Mucosa of gallbladder (tissue), 1 donor: ENCODE data around the gene B4GALT4. TPM values are rescaled to one million over a fixed set of nuclear protein-coding genes. Genes with fewer than 3 reads are reported as not detected.
"Not testable (repeated sequence)": the region's sequence is repeated elsewhere in the genome, so short reads cannot be mapped to it uniquely, and the experiment has no call there.

Source experiments
- DNase-seq: peaks from one replicate; pipeline ENCODE4 v3.0.0-alpha.2; 2020; ENCODE audit warnings: low spot score
- total RNA-seq: library from RNA; stranded (reverse); gene quantifications from one replicate; pipeline ENCODE4 v1.2.1, GENCODE V29; 2021
- donor health status: DM: no; HTN: no; CAD: no.

B4GALT4 gene, protein sequence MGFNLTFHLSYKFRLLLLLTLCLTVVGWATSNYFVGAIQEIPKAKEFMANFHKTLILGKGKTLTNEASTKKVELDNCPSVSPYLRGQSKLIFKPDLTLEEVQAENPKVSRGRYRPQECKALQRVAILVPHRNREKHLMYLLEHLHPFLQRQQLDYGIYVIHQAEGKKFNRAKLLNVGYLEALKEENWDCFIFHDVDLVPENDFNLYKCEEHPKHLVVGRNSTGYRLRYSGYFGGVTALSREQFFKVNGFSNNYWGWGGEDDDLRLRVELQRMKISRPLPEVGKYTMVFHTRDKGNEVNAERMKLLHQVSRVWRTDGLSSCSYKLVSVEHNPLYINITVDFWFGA
- 58.1 TPM for total RNA-seq

DNA sequence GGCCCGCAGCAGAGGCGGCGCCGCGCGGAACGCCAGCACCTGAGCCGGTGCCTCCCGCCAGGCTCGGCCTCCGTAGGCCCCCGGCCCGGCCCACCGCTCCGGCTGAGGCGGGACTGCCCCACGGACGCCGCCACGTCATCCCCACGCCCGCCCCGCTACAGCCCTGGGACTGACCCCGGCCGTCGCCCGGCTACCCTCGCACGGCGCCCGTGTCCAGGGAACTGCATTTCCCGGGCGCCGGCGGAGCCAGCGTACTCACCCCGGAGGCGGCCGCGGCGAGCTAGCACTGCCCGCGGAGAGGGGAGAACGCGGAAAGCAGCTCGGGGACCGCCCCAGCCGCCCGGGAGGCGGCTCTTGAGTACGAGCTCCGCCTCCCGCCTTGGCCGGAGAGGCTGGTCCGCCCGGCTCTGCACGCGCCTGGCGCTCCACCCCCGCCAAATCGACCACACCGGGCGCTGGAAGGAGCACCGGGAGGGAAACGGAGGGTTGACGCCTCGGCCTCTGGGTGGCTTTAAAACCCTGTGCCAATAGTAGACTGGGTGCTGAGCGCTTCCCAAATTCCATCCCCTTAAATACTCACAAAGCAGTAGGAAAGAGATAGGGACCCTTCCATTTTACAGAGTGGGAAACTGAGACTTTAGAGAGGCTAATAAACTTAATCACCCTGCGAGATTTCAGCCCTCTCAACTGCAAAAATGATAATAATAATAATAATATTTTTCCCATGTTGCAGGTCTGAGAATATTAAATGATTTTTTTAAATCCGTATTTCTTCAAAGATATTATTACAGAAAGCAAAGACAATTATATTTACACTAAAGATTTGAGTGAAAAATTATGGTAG lies at the start of gene B4GALT4:
Gene B4GALT4, minus strand, starts transcription at position 288 of the 844 bp plus-strand sequence. CDS start 10,779 bp downstream, outside the sequence.
- DNase-seq: peak; percentile 90

DNA sequence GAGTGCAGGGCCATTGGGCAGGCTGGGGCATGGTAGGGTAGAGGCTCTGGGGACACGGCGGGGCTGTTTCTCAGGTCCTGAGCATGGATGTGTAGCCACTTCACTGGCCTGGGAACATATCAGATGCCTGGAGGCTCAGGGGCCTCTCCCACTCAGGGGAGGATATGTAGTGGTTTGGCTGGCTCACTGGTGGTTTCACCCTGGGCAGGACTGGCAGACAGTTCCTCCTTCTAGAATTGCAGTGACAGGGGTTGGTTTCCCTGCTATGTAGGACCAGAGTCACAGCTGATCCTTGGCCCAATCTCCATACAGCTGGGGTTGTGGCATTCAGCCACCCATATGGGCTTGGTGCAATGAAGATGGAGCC lies 48.7 kb upstream of the B4GALT4 start:
- DNase-seq: no peak

DNA sequence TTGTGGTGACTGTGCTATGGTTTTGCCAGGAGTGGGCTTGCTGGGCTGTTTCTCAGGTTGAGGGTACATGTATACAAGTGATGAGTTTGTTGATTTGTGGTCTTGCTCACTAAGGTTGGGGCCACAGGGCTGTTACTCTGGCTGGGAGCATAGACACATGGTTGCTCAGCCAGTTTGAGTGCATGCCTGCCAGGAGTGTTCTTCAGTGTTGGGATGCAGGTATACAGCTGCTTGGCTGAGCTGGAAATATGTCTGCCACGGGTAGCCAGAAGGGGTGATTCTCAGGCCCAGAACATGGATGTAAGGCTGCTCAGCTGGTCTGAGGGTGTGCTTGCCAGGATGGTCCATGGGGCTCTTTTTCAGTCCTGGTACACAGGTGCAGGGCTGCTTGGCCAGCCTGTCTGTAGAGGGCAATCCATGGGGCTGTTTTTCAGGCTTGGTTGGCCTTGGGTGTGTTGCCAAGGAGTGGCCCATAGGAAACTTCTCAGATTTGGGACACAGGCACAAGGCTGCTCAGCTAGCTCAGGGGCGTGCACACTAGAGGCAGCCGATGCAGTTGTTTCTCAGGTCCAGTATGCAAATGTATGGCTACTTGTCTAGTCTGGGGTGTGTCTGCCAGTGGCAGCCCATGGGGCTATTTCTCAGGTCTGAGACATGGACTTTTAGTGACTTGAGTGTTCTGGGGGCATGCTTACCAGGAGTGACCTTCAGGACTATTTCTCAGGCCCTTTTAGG lies 48.2 kb upstream of the B4GALT4 start:
- no peak for DNase-seq

DNA sequence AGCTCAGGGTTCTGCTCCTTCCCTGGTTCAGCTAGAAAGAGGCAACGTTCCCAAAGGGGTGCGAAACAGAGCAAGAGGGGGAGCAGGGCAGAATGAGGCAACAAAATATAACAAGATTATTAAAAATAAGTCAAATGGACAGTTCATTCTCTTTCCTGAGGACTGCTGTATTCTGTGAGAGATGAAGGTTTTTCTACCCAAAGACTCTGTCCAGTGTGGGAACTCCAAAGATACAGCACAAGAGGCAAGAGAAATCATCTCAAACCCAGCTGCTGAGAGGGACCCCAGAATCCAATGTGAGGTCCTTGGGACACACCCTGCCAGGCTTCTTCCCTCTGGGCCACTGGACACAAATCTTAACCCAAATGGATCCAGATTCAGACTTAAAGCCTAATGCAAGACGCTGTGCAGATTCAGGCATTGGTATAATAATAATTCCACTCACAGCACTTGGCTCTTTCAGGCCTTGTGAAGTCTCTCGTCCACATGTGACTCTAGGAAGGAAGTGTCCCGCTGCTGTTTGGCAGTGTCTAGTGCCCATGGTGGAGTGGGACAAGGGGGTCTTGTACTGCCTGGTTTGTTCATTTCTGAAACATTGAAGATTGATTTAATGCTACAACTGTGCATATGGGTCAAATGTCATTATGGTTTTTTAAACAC lies 39.0 kb upstream of the B4GALT4 start:
- no peak for DNase-seq

DNA sequence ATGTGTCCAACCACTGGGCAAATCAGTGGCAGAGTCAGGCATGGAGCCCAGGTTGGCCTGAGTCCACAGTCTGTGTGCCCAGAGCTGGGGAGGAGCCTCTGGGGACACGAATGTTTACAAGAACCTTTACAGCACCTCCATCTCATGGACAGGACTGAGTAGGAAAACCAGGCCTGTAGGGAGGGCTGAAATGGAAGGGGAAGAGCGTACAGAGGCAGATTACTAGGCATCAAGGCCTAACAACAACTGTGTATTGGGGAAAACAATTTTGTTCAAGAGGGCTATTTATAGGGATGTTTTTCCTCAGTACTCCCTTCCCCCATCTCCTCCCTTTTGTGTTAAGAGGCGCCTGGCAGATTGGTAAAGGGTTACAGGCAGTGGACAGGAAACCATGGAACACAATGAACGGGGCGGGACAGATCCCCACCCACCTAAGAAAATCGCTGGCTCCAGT lies 38.5 kb upstream of the B4GALT4 start:
- peak; percentile 47 for DNase-seq

DNA sequence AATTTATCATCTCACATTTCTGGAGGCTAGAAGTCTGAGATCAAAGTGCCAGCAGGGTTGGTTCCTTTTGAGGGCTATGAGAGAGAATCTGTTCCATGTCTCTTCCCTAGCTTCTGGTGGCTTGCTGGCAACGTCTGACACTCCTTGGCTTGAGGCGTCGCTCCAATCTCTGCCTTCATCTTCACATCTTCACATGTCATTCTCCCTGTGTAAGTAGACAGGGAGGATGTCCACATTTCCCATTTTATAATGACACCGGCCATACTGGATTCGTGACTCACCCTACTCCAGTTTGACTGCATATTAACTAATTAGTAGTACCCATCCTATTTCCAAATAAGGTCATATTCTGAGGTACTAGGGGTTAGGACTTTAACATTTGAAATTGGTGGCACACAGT lies 36.0 kb upstream of the B4GALT4 start:
- no peak for DNase-seq

DNA sequence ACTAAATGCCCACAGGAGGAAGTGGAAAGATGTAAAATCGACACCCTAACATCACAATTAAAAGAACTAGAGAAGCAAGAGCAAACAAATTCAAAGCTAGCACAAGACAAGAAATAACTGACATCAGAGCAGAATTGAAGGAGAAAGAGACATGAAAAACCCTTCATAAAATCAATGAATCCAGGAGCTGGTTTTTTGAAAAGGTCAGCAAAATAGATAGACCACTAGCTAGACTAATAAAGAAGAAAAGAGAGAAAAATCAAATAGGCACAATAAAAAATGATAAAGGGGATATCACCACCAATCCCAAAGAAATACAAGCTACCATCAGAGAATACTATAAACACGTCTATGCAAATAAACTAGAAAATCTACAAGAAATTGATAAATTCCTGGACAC lies 29.5 kb upstream of the B4GALT4 start:
- not testable (repeated sequence) for DNase-seq

DNA sequence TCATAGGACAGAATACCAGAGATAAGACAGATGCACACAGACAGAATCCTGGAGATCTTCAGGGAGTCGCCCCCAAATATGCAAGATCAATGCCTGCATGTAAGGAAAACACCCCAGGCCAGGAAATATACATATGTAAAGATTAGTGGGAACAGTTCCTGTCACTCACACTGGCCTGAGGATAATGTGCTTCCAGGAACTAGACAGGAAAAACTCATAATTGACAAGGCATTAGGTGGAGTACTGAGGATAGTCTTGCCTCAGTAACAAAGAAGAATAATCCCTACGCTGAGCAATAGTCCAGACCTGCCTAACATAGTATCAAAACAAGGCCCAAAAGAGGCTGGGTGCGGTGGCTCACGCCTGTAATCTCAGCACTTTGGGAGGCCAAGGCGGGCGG lies 20.4 kb upstream of the B4GALT4 start:
- no peak for DNase-seq

DNA sequence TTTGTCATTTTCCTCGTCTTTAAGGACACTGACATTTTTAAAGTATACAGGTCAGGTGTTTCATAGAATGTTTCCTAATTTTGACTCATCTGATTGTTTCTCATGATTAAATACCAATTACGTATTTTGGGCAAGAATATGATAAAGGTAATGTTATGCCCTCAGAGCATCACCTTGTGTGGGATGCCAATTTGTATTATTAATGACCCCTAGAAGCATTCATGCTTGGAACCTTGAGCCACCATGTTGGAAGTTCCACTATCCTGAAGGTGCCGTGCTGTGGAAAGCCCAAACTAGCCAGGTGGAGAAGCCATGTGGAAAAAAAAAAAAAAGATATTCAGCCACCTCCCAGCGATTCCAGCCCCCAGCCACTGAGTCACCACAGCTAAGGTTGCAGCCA lies 19.1 kb upstream of the B4GALT4 start:
- no peak for DNase-seq

DNA sequence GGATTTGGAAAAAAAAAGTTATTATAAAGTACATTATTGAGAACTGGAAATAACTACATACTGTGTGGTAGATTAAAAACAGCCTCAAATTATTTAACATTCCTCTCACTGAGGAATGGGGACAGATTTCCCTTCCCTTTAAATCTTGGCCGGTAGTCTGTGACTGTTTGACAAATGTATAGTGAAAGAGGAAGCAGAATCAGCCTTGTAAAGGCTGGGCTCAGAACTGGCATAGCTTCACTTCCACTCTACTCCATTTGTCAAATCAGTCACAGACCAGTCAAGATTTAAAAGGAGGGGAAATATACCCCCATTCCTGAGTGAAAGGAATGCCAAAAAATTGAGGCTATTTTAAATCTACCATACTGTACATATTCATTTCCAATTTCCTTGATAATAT lies 18.2 kb upstream of the B4GALT4 start:
- DNase-seq: no peak

DNA sequence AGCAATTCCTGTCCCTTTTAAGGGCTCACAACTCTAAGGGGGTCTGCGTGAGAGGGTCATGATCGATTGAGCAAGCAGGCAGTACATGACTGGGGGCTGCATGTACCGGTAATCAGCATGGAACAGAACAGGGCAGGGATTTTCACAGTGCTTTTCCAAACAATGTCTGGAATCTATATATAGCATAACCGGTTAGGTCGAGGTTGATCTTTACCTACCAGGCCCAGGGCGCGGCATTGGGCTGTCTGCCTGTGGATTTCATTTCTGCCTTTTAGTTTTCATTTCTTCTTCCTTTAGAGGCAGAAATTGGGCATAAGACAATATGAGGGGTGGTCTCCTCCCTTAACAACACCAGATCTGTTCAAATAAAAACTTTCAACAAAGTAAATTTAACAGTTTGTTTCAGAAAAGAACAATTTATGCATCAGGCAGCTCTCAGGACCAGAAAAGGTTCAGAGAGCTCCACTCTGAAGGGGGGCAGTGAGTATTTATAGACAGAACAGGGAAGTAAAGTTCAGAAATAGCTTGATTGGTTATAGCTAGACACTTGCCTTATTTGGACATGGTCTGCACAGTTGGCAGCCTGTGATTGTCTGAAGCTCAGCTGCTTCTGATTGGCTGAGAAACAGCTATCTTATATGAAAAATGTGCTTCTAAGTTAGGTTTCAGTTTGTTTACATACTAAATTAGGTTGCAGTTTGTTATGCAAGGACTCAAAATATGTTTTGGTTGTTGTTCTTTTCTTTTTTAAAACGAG lies 17.2 kb upstream of the B4GALT4 start:
- DNase-seq: no peak

DNA sequence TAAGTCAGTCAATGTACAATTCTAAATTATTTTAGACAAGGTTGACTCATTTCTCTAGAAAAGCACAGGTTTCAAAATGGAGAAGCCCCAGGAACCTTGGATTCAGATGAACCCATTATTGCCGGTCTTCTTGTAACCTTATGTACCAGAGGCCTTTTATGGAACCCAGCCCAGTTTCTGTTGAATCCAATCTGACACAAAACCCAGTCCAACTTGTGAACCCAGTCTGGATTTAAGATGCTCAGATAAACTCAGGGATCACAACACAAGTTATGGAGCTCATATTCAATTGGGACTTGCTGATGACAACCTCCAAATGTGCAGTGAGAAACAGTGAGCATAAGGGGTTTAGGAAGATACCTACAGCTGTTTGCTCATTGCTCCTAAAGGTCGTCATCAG lies 16.4 kb upstream of the B4GALT4 start:
- no peak for DNase-seq

DNA sequence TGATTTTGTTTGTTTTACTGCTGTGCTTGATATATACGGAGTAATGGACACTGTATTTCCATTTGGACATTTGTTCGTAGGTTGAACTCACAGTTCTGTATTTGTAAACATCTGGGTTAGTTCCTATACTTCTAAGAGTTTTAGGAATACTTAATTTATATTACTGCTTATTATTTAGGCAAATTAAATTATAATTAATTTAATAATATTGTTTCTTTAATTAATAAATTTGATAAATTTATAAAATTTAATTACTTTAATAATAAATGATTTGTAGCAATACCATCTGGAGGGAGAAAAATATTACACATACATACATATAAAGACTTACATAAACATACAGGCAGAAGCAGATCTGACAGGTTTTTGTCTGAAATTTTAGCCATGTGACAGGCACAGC lies 14.5 kb upstream of the B4GALT4 start:
- DNase-seq: no peak

DNA sequence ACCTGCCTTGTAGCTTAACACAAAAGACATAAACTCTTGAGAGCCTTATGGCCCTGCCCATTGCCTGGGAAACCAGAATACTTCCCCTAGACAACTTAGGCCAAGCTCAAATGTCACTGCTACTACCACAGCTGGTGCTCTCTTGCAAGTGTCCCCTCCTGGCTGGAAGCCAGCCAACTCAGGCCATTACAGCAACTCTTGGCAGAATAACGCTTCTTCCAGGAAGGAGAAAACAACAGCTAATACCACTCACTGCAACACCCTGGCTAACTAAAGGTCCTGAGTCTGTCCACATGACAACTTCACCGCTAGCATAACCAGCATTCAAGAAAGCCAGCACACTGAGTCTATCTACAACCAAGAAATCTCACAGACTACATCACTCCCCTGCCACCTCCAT lies 5.1 kb upstream of the B4GALT4 start:
- DNase-seq: no peak

DNA sequence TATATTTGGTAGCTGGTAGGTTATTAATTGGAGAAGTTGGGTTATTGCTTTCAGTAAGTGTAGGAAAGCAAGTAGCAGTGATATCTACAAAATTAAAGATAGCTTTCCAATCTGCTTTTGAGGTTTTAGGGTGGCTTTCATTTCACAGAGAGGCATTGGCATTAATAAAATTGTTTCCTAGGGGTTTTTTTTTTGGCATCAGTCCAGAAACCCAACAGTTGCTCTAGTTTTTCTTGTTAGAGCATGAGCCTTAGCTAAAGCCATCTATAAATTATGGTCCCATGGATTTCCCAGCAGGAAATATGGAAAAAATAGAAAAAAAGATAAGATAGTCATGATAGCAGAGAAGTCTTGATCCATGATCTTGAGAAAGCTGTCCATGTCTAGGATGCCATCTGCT lies 3.0 kb upstream of the B4GALT4 start:
- no peak for DNase-seq

DNA sequence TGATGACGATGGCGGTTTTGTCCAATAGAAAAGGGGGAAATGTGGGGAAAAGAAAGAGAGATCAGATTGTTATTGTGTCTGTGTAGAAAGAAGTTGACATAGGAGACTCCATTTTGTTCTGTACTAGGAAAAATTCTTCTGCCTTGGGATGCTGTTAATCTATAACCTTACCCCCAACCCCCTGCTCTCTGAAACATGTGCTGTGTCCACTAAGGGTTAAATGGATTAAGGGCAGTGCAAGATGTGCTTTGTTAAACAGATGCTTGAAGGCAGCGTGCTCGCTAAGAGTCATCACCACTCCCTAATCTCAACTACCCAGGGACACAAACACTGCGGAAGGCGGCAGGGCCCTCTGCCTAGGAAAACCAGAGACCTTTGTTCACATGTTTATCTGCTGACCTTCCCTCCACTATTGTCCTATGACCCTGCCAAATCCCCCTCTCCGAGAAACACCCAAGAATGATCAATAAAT lies 2.4 kb upstream of the B4GALT4 start:
- not testable (repeated sequence) for DNase-seq

DNA sequence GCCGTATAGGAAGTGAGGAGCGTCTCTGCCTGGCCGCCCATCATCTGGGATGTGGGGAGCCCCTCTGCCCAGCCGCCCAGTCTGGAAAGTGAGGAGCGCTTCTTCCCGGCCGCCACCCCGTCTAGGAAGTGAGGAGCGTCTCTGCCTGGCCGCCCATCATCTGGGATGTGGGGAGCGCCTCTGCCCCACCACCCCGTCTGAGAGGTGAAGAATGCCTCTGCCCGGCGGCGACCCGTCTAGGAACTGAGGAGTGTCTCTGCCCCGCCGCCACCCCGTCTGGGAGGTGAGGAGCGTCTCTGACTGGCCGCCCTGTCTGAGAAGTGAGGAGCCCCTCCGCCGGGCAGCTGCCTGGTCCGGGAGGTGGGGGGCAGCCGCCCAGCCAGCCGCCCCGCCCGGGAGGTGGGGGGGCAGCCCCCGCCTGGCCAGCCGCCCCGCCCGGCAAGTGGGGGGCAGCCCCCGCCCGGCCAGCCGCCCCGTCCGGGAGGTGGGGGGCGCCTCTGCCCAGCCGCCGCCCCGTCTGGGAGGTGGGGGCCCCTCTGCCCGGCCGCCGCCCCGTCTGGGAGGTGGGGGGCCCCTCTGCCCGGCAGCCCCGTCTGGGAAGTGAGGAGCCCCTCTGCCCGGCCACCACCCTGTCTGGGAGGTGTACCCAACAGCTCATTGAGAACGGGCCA lies 1.8 kb upstream of the B4GALT4 start:
- DNase-seq: not testable (repeated sequence)

DNA sequence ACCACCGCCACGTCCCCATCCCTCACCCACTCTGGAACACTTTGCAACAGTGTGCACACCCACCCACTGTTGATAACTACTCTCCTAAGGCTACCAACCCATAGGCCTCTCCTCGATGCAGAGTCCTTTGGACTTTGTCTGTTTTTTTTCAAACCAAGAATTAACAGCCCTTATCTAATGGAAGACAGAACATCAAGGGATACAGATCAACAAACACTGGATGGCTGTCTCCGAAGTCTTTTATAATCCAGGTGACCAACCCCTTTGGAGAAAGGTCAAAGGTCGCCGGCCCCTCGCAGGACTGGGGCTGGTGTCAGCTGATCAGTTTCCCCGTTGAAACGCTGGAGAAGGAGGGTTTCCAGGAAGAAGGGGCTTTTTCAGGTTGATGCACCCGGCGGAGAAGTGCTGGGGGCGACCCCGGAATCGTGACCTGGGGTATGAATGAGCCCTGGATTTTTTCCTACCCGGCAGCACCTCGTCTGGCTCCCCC lies 532 bp downstream of the B4GALT4 start:
- DNase-seq: peak; percentile 48

DNA sequence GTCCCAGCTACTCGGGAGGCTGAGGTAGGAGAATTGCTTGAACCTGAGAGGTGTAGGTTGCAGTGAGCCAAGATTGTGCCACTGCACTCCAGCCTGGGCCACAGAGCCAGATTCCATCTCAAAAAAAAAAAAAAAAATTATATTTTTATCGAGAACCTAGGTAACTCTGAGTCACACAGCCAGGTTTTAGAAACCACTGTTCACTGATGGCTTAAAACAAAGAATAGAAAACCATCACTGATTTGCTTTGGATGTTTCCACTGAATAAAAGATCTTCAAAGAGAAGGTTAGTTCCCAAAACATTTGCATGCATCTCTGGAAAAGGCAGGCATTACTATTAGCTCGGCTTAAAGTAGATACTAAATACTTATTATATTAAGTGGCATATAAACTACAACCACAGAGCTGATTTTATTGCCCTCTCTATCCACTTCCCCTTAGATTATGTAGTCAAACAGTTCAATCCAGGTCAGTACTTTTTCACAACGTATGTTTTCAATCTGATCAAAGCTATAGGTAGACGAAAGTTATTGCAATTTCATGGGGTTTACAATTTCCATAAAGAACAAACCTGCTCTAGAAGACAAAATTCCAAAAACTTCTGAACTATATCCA lies 1.4 kb downstream of the B4GALT4 start:
- no peak for DNase-seq

DNA sequence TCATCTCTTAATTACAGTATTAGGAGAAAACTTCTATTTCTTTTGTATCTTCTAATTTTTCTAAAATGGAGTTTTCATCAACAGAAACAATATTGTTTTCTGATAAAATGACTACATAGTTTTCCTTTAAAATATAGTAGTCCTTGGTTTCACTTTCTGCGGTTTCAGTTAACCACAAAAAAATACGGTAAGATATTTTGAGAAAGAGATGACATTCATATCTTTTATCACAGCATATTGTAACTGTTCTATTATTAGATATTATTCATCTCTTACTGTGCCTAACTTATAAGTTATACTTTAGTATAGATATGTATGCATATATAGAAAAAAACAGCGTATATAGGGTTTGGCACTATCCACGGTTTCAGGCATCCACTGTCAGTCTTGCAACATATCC lies 2.3 kb downstream of the B4GALT4 start:
- DNase-seq: no peak
